Common myeloid progenitor, CD34-positive (primary cell): Measurements from ENCODE around the gene FAM111B.
"Not testable (repeated sequence)": the region's sequence is repeated elsewhere in the genome, so short reads cannot be mapped to it uniquely, and the experiment has no call there.

Source experiments
- CTCF ChIA-PET: fragments of 350-600 bp; sonication (Branson Sonifier 250); formaldehyde crosslinking; loops from one replicate; lab custom pipeline; 2021; ENCODE audit warnings: antibody characterized with exemption; lab: Charles Lee
- POLR2A ChIA-PET: fragments of 350-600 bp; sonication (Branson Sonifier 250); formaldehyde crosslinking; loops from one replicate; lab custom pipeline; 2021; ENCODE audit warnings: antibody characterized with exemption; lab: Charles Lee
- DNase-seq, 3 donors: peaks; one replicate each; pipeline versions ENCODE4 v3.0.0 to v3.0.0-alpha.2; 2013
- H3K27ac ChIP-seq, 2 experiments: 1 replicate in 1 of 2; 2 replicates in 1 of 2; pipeline ENCODE4 v1.7.0; 2013; ENCODE audit warnings: inconsistent platforms in 2 of 2, low read length in 2 of 2, mild to moderate bottlenecking in 2 of 2, low read depth in 1 of 2, moderate library complexity in 1 of 2; ENCODE audit not compliant: severe bottlenecking in 2 of 2, insufficient read depth in 1 of 2, poor library complexity in 1 of 2
- H3K27me3 ChIP-seq, 5 experiments: replicated peaks in 2 of 5; 1 replicate in 3 of 5; 2 replicates in 2 of 5; pipeline versions ENCODE4 v1.6.1 to v1.7.0; 2013; ENCODE audit warnings: low read length in 4 of 5, mild to moderate bottlenecking in 2 of 5, moderate library complexity in 2 of 5, inconsistent platforms in 1 of 5; ENCODE audit not compliant: insufficient read depth in 5 of 5, control insufficient read depth in 4 of 5
- H3K36me3 ChIP-seq, 4 experiments: 1 replicate in 2 of 4; 2 replicates in 2 of 4; pipeline versions ENCODE4 v1.6.1 to v1.7.0; 2013; ENCODE audit warnings: low read length in 3 of 4, control low read depth in 1 of 4, mild to moderate bottlenecking in 1 of 4; ENCODE audit not compliant: control insufficient read depth in 4 of 4, insufficient read depth in 4 of 4
- H3K4me1 ChIP-seq, 4 experiments: 1 replicate in 3 of 4; 2 replicates in 1 of 4; pipeline versions ENCODE4 v1.6.1 to v1.7.1; 2013; ENCODE audit warnings: low read length in 3 of 4, mild to moderate bottlenecking in 3 of 4, control low read depth in 1 of 4, inconsistent platforms in 1 of 4, moderate library complexity in 1 of 4; ENCODE audit not compliant: control insufficient read depth in 4 of 4, insufficient read depth in 4 of 4; ENCODE audit errors: control extremely low read depth in 1 of 4
- H3K4me3 ChIP-seq, 7 experiments: 1 replicate in 4 of 7; 2 replicates in 3 of 7; pipeline versions ENCODE4 v1.5.1 to v1.7.0; 2013; ENCODE audit warnings: mild to moderate bottlenecking in 7 of 7, low read length in 6 of 7, moderate library complexity in 6 of 7, inconsistent platforms in 2 of 7, low read depth in 2 of 7, control low read depth in 1 of 7; ENCODE audit not compliant: insufficient read depth in 4 of 7, control insufficient read depth in 1 of 7; ENCODE audit errors: extremely low read depth in 1 of 7
- H3K9me3 ChIP-seq, 5 experiments: 1 replicate in 4 of 5; 2 replicates in 1 of 5; pipeline versions ENCODE4 v1.6.1 to v1.7.1; 2013; ENCODE audit warnings: low read length in 4 of 5, mild to moderate bottlenecking in 2 of 5, inconsistent platforms in 1 of 5, low read depth in 1 of 5, moderate library complexity in 1 of 5; ENCODE audit not compliant: control insufficient read depth in 4 of 5, insufficient read depth in 2 of 5; ENCODE audit errors: control extremely low read depth in 1 of 5
- WGBS: methylation state at CpG from one replicate; pipeline ENCODE4 v1.1.5; 2013; ENCODE audit not compliant: insufficient coverage; 5-methylcytosine and 5-hydroxymethylcytosine counted together

Gene FAM111B

DNA sequence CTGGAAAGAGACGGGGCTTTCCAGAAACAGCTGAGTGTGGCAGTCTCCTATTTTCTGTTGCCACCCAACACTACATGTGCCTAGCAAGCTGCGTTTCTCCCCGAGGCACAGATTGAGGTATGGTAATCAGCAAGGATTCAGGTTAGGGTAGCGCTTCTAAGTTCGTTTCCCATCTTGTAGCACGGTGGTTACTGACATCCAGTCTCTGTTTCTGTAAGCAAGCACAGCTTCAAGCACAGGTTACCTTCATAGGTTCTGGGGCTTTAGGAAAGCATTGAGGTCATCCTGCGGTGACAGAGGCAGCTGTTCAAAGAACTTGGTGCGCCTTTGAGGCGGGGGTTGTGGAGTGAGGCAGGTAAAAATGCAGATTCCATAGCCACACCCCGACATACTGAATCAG, 684 bp downstream of the FAM111B start:
- Histone ChIP-seq H3K4me1 (peaks cover 0 to 17% (median 11%) of the 10 kb centered on the region in 4 experiments), H3K4me3 (peak overlapping the region in 5 of 7 experiments; percentile 69 to 90 (median 70))
- H3K36me3 ChIP-seq, POLR2A ChIA-PET, H3K9me3 ChIP-seq, DNase-seq, H3K27ac ChIP-seq, H3K27me3 ChIP-seq: not testable (repeated sequence)
- CTCF ChIA-PET = interaction anchor here (1.1 to 6.1 kb wide), 3 partner anchors 11 to 29 kb away, joined by 3 to 44 read pairs (median 3); no protein-coding TSS in a partner anchor
- WGBS = 37% methylated on average over 5 of the region's 10 CpGs

DNA sequence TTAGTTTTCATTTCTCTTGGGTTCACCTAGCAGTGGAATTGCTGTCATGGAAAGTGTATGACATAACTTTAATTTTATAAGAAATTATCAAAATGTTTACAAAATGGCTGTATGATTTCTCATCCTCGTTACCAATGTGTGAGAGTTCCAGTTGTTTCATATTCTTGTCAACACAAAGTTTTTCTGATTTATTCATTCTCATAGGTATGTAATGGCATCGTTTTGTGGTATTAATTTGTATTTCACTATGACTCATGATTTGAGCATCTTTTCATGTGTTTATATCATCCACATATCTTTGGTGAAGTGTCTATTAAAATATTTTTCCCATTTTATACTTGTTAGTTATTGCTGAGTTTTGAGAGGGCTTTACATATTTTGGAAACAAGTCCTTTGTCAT, 5.5 kb downstream of the FAM111B start:
- CTCF ChIA-PET = no interaction called here
- Histone ChIP-seq H3K4me3 (no peak overlapping the region), H3K27ac (no peak overlapping the region), H3K27me3 (no peaks in the 10 kb centered on the region), H3K36me3 (peaks cover 0 to 20% (median 7%) of the 10 kb centered on the region in 4 experiments), H3K4me1 (peaks cover 0 to 4% (median 1%) of the 10 kb centered on the region in 4 experiments), H3K9me3 (peaks cover 0 to 7% (median 6%) of the 10 kb centered on the region in 5 experiments)
- POLR2A ChIA-PET = no interaction called here
- WGBS = no CpG with 5 or more reads among the region's 2 CpGs
- no peak for DNase-seq

DNA sequence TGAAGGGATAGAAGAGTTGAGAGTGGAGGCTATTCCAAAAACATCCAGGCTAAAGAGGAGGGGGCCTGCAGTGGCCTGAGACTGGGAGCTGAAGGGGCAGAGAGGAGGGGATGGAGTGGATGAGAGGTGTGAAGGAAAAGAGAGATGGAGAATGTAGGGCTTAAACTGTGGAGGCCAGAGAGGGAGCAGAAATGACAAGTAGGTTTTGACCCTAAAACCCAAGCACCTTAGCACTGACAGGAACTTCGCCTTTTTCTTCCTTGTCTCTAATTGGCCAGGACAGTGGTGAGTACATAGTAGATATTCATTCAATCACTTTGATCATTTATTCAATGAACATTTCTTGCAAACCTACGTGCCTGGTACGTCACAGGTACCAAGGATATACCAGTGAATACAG, 7.3 kb downstream of the FAM111B start:
- H3K4me1 ChIP-seq = no peaks in the 10 kb centered on the region
- 100% methylated on average over 2 of the region's 3 CpGs for WGBS
- H3K4me3 ChIP-seq = no peak overlapping the region
- ChIA-PET POLR2A (no interaction called here), CTCF (no interaction called here)
- no peak for DNase-seq
- H3K36me3 ChIP-seq = peaks cover 0 to 31% (median 7%) of the 10 kb centered on the region in 4 experiments
- H3K27me3 ChIP-seq = no peaks in the 10 kb centered on the region
- peaks cover 0 to 24% (median 16%) of the 10 kb centered on the region in 5 experiments for H3K9me3 ChIP-seq
- H3K27ac ChIP-seq = no peak overlapping the region

DNA sequence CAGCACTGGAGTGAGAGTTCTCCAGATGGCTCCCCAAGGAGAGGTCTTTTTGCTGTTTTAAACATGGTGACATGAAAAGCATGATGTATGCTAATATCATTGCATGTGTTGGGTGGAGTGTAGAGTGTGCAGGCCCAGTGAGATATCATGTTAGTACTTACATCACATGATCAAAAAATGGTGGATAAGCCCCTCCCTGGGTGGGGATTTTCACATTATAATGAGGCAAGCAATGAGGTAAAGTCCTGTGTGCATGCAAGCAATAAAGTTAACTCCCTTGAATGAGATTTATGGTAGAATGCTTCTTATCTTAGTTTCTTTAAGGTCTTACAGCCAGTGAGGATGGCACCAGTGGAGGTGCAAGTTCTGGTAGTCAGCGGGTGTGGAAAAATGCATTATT, 8.5 kb downstream of the FAM111B start:
- no peak for DNase-seq
- POLR2A ChIA-PET = no interaction called here
- peaks cover 0 to 25% (median 16%) of the 10 kb centered on the region in 5 experiments for H3K9me3 ChIP-seq
- H3K4me3 ChIP-seq = no peak overlapping the region
- WGBS = 100% methylated on average over 1 of the region's 1 CpG
- no peaks in the 10 kb centered on the region for H3K27me3 ChIP-seq
- H3K27ac ChIP-seq = no peak overlapping the region
- CTCF ChIA-PET = no interaction called here
- no peaks in the 10 kb centered on the region for H3K4me1 ChIP-seq
- peaks cover 0 to 34% (median 7%) of the 10 kb centered on the region in 4 experiments for H3K36me3 ChIP-seq

DNA sequence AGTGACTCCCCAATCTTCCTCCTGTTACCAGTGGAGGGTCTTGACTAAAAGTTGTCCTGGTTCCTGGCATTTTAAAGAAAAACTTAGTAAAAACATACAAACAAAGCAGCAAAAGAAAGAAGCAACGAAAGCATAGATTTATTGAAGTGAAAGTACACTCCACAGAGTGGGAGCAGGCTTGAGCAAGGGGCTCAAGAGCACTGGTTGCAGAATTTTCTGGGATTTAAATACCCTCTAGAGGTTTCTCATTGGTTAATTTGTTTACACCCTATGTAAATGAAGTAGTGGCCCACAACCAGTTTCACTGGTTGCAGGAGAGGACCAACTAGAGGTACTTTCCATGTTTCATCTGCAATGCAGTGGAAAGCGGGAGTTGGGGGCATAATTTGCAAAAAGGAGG, 10.7 kb downstream of the FAM111B start:
- WGBS = 100% methylated on average over 1 of the region's 2 CpGs
- Histone ChIP-seq H3K4me3 (peak overlapping the region in 1 of 7 experiments; percentile 9), H3K4me1 (no peaks in the 10 kb centered on the region), H3K36me3 (peaks cover 0 to 39% (median 7%) of the 10 kb centered on the region in 4 experiments), H3K27ac (no peak overlapping the region), H3K27me3 (no peaks in the 10 kb centered on the region), H3K9me3 (peaks cover 1 to 25% (median 16%) of the 10 kb centered on the region in 5 experiments)
- DNase-seq = peak in 2 of 3 donors; percentile 37 to 40
- CTCF ChIA-PET = no interaction called here
- POLR2A ChIA-PET = no interaction called here

DNA sequence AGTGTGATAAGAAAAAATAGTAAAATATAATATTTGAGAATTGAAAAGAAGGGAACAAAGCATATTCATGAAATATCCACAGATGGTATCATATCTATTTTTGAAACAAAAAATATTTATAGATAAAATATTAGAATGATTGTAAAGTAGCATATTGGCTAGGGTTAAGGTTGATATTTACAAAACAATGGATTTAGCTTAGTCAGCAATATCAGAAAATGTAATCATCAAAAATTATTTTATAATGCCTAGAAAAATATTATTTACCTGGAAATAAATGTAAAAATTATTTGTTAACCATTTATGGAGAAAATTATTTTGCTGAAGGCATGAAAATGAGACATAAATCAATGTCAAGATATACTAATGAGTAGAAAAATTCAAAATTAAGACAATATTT, 12.8 kb downstream of the FAM111B start:
- H3K27ac ChIP-seq = no peak overlapping the region
- H3K36me3 ChIP-seq = peaks cover 5 to 44% (median 8%) of the 10 kb centered on the region in 4 experiments
- POLR2A ChIA-PET = no interaction called here
- peaks cover 1 to 33% (median 16%) of the 10 kb centered on the region in 5 experiments for H3K9me3 ChIP-seq
- CTCF ChIA-PET = interaction anchor here (0.8 to 1.4 kb wide), 4 partner anchors 9 to 22 kb away, joined by 3 to 6 read pairs (median 4); no protein-coding TSS in a partner anchor
- no peaks in the 10 kb centered on the region for H3K4me1 ChIP-seq
- no peak for DNase-seq
- H3K27me3 ChIP-seq = no peaks in the 10 kb centered on the region
- no peak overlapping the region for H3K4me3 ChIP-seq

DNA sequence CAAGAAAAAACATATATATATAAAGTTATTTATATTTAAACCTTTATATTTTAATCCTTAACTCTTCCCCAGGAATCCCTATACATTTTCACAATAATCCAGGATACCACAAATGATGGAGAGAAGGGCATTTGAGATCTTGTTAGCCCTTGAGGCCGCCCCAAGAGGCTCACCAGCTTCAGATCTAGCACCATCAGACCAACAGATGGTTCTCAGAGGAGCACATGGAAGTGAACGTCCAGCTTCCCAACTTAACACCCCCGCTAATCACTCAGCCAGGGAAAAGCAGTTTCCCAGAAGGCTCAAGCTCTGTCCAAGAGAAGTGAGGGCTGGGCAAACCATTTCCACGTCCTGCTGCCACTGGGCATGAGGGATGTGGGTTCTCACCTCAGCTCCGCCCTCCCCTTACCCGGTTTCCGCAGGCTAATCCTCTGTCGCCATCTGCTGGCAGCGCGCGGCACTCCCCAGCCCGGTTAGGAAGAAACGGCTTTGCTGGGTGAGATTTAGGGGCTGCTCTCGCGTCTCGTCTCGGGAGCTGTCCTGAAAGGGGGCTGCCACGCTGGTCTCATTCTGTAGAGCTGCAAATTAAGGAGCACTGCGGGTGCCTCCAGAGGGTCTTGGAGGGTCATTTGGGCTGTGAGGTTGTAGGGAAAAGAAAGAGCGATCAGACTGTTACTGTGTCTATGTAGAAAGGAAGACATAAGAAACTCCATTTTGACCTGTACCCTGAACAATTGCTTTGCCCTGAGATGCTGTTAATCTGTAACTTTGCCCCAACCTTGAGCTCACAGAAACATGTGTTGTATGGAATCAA, 28.8 kb downstream of the FAM111B start:
- no peaks in the 10 kb centered on the region for H3K27me3 ChIP-seq
- peak overlapping the region in 3 of 7 experiments; percentile 33 to 60 (median 53) for H3K4me3 ChIP-seq
- WGBS = 6% methylated on average over 13 of the region's 20 CpGs
- H3K36me3 ChIP-seq = peaks cover 2 to 11% (median 3%) of the 10 kb centered on the region in 4 experiments
- peak; percentile 82 to 92 (median 90) for DNase-seq
- H3K4me1 ChIP-seq = peaks cover 0 to 9% (median 5%) of the 10 kb centered on the region in 4 experiments
- H3K27ac ChIP-seq = no peak overlapping the region
- H3K9me3 ChIP-seq = peaks cover 0 to 17% (median 10%) of the 10 kb centered on the region in 5 experiments
- POLR2A ChIA-PET = no interaction called here
- CTCF ChIA-PET = interaction anchor here (0.7 to 4.3 kb wide), 29 partner anchors 9 to 572 kb away, joined by 3 to 44 read pairs (median 4); partner anchors contain the start of genes FAM111B and GLYATL1B
